HCT116 (cell line): Measurements from ENCODE around the gene HERPUD2.

Experiments
- CTCF ChIP-seq, 3 experiments: fragments of 200-600 bp in 1 of 3; sonication (generic) in 1 of 3; IDR thresholded peaks in 2 of 3; conservative IDR thresholded peaks in 1 of 3; 2 replicates each; pipeline ENCODE4 v1.5.1; 2012 to 2017; ENCODE audit warnings: low read depth in 2 of 3, low read length in 2 of 3, antibody characterized with exemption in 1 of 3, borderline replicate concordance in 1 of 3, control low read depth in 1 of 3, mild to moderate bottlenecking in 1 of 3, mixed read lengths in 1 of 3, mixed run types in 1 of 3, moderate library complexity in 1 of 3; ENCODE audit not compliant: insufficient read depth in 1 of 3
- EZH2 ChIP-seq: fragments of 200-600 bp; sonication (generic); IDR thresholded peaks from 2 replicates; pipeline ENCODE4 v1.6.1; 2017; ENCODE audit warnings: antibody characterized with exemption, mixed run types
- MAX ChIP-seq: IDR thresholded peaks from 2 replicates; pipeline ENCODE4 v1.6.1; 2012
- POLR2A ChIP-seq: IDR thresholded peaks from 2 replicates; pipeline ENCODE4 v1.7.0; 2011; ENCODE audit warnings: borderline replicate concordance; ENCODE audit not compliant: insufficient read depth, insufficient read length; ENCODE audit errors: extremely low read depth
- POLR2AphosphoS5 ChIP-seq: IDR thresholded peaks from 2 replicates; pipeline ENCODE4 v1.6.1; 2011; ENCODE audit warnings: mild to moderate bottlenecking, low read depth, low read length, moderate library complexity

- TF ChIP-seq POLR2A: no peak
- TF ChIP-seq CTCF (IDR thresholded peaks at IDR 0.05 in 2 of 3, conservative IDR thresholded peaks at IDR 0.05 in 1 of 3; ENCODE audit: borderline replicate concordance in 1 of 3, insufficient read depth in 1 of 3, low read depth in 2 of 3, low read length in 2 of 3): no peak
- no peak for TF ChIP-seq MAX
- no peak for TF ChIP-seq EZH2
- no peak for TF ChIP-seq POLR2AphosphoS5
Observed at GRCh38 chr7:35734001-35734483, 39.1 kb upstream of the HERPUD2 start.
